WTC11 (cell line): ENCODE data around the gene PYM1. TPM values are rescaled to one million over a fixed set of nuclear protein-coding genes. Genes with fewer than 3 reads are reported as not detected.

Experiments used
- ATAC-seq: fragments of 200-7000 bp; cut with Tn5 transposase; 2 replicates; pipeline ENCODE4 v1.10.0; 2021; ENCODE audit warnings: mild to moderate bottlenecking, moderate library complexity
- CTCF ChIA-PET: fragments of 300-600 bp; sonication (Branson Sonifier 250); formaldehyde crosslinking; loops from one replicate; lab custom pipeline; 2021; ENCODE audit warnings: antibody characterized with exemption; lab: Charles Lee
- POLR2A ChIA-PET: fragments of 350-600 bp; sonication (Branson Sonifier 250); formaldehyde crosslinking; loops from one replicate; lab custom pipeline; 2021; ENCODE audit warnings: antibody characterized with exemption; lab: Charles Lee
- DNase-seq: peaks from one replicate; pipeline ENCODE4 v3.0.0; 2021; ENCODE audit warnings: low spot score
- H3K27ac Mint-ChIP-seq: 2 replicates; pipeline ENCODE4 v1.8.0; 2021; ENCODE audit warnings: mixed read lengths
- H3K27me3 Mint-ChIP-seq: 2 replicates; pipeline ENCODE4 v1.8.0; 2021; ENCODE audit warnings: low read depth, mild to moderate bottlenecking, moderate library complexity, mixed read lengths
- H3K36me3 Mint-ChIP-seq: 2 replicates; pipeline ENCODE4 v1.8.0; 2021; ENCODE audit warnings: mixed read lengths
- H3K4me1 Mint-ChIP-seq: 2 replicates; pipeline ENCODE4 v1.8.0; 2022; ENCODE audit warnings: mixed read lengths
- H3K4me3 Mint-ChIP-seq: 2 replicates; pipeline ENCODE4 v1.8.0; 2021; ENCODE audit warnings: mild to moderate bottlenecking, moderate library complexity, mixed read lengths
- H3K9me3 Mint-ChIP-seq: 2 replicates; pipeline ENCODE4 v1.8.0; 2021; ENCODE audit warnings: mixed read lengths
- AFF4 ChIP-seq: sonication (generic); formaldehyde crosslinking; IDR thresholded peaks from 2 replicates; pipeline ENCODE4 v1.8.1; 2023; ENCODE audit warnings: mild to moderate bottlenecking, missing genetic modification reagents, borderline replicate concordance
- ARID4B ChIP-seq: sonication (generic); formaldehyde crosslinking; IDR thresholded peaks from 2 replicates; pipeline ENCODE4 v1.8.0; 2023; ENCODE audit warnings: missing genetic modification reagents, mild to moderate bottlenecking, borderline replicate concordance
- ATF2 ChIP-seq: sonication (generic); formaldehyde crosslinking; IDR thresholded peaks from 2 replicates; pipeline ENCODE4 v1.8.1; 2022; ENCODE audit warnings: low read depth, missing genetic modification reagents, borderline replicate concordance
- CTCF ChIP-seq: fragments of 200-600 bp; IDR thresholded peaks from 2 replicates; pipeline ENCODE4 v1.8.0; 2022; ENCODE audit warnings: antibody characterized with exemption
- ESRRA ChIP-seq: sonication (generic); formaldehyde crosslinking; IDR thresholded peaks from 2 replicates; pipeline ENCODE4 v1.8.1; 2022; ENCODE audit warnings: mild to moderate bottlenecking, missing genetic modification reagents, borderline replicate concordance
- FOXP1 ChIP-seq: sonication (generic); formaldehyde crosslinking; IDR thresholded peaks from 2 replicates; pipeline ENCODE4 v1.8.0; 2022; ENCODE audit warnings: missing genetic modification reagents, mild to moderate bottlenecking, moderate library complexity, borderline replicate concordance
- MAX ChIP-seq: sonication (generic); formaldehyde crosslinking; IDR thresholded peaks from 2 replicates; pipeline ENCODE4 v1.8.0; 2022; ENCODE audit warnings: mild to moderate bottlenecking, missing genetic modification reagents
- NFYB ChIP-seq: sonication (generic); formaldehyde crosslinking; conservative IDR thresholded peaks from 2 replicates; pipeline ENCODE4 v1.8.0; 2022; ENCODE audit warnings: low read depth, missing genetic modification reagents
- NR2C2 ChIP-seq: sonication (generic); formaldehyde crosslinking; IDR thresholded peaks from 2 replicates; pipeline ENCODE4 v1.8.0; 2022; ENCODE audit warnings: mild to moderate bottlenecking, missing genetic modification reagents
- SMAD3 ChIP-seq: sonication (generic); formaldehyde crosslinking; IDR thresholded peaks from 2 replicates; pipeline ENCODE4 v1.8.0; 2022; ENCODE audit warnings: missing genetic modification reagents, mild to moderate bottlenecking, borderline replicate concordance
- TEAD1 ChIP-seq: sonication (generic); formaldehyde crosslinking; IDR thresholded peaks from 2 replicates; pipeline ENCODE4 v1.8.0; 2022; ENCODE audit warnings: mild to moderate bottlenecking, missing genetic modification reagents
- TP53 ChIP-seq: sonication (generic); formaldehyde crosslinking; IDR thresholded peaks from 2 replicates; pipeline ENCODE4 v1.8.1; 2023; ENCODE audit warnings: mild to moderate bottlenecking, missing genetic modification reagents
- ZNF219 ChIP-seq: sonication (generic); formaldehyde crosslinking; IDR thresholded peaks from 2 replicates; pipeline ENCODE4 v1.8.0; 2023; ENCODE audit warnings: missing genetic modification reagents, mild to moderate bottlenecking, borderline replicate concordance
- total RNA-seq: library from RNA; stranded (reverse); gene quantifications from 3 replicates; pipeline ENCODE4 v1.2.3, GENCODE V29; 2021

Gene PYM1
- total RNA-seq, 1 experiment from 2014 or later = 55.5 TPM

DNA sequence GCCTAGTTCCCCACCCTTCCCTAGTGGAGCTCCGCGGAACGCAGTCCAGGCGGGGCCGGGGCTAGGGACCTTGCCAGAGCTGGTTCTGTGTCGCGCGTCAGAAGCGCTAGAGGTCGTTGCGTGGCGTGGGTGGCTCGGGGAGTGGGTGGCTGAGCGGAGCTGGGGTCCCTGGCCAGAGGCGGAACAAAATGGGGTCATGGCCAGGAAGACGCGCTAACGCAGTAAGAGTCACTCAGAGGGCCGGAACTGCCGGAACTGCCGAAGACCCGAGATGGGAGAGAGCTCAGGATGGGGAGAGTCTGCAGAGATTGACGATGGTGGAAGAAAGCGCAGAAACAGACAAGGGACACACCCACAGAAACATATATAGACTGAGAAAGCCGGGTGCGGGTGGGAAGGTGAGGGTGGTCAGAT lies 8.1 kb upstream of the PYM1 start (continued):
- no peak for TF ChIP-seq AFF4
- TF ChIP-seq ESRRA (CRISPR knock-in tag) = no peak
- no peak for TF ChIP-seq TEAD1 (CRISPR knock-in tag)
- no peak for TF ChIP-seq NFYB (CRISPR knock-in tag)
- no peak for TF ChIP-seq NR2C2 (CRISPR knock-in tag)
- TF ChIP-seq MAX (CRISPR knock-in tag) = no peak
- no peak for TF ChIP-seq ATF2 (CRISPR knock-in tag)
- TF ChIP-seq, all 79 proteins: peak for 0

- POLR2A ChIA-PET = no interaction called here
- TF ChIP-seq FOXP1 (CRISPR knock-in tag) = no peak
- no peak for TF ChIP-seq ARID4B
- no peak for TF ChIP-seq TP53
- no peak for TF ChIP-seq SMAD3
- TF ChIP-seq CTCF = no peak
- no peak for TF ChIP-seq ZNF219
- Mint-ChIP-seq H3K27ac (no peak overlapping the region), H3K4me1 (peaks cover 26% of the 10 kb centered on the region), H3K27me3 (peaks cover 59% of the 10 kb centered on the region), H3K9me3 (no peaks in the 10 kb centered on the region), H3K4me3 (no peak overlapping the region), H3K36me3 (no peaks in the 10 kb centered on the region)
- CTCF ChIA-PET = interaction anchor here (0.6 to 1.7 kb wide), 3 partner anchors 8 to 196 kb away, joined by 3 to 7 read pairs (median 3); no protein-coding TSS in a partner anchor
- DNase-seq = no peak
- no peak for ATAC-seq
Observed at GRCh38 chr12:55934773-55935172, 7.1 kb upstream of the PYM1 start.
